CD4-positive, alpha-beta T cell treated with Interleukin-17A for 4 hours (primary cell): ENCODE measurements around the gene PDZD8.
"Not testable (repeated sequence)": the region's sequence is repeated elsewhere in the genome, so short reads cannot be mapped to it uniquely, and the experiment has no call there.

Experiments
- DNase-seq: peaks from one replicate; pipeline ENCODE4 v3.0.0-alpha.2; 2020; ENCODE audit warnings: mixed read lengths

Gene PDZD8

DNA sequence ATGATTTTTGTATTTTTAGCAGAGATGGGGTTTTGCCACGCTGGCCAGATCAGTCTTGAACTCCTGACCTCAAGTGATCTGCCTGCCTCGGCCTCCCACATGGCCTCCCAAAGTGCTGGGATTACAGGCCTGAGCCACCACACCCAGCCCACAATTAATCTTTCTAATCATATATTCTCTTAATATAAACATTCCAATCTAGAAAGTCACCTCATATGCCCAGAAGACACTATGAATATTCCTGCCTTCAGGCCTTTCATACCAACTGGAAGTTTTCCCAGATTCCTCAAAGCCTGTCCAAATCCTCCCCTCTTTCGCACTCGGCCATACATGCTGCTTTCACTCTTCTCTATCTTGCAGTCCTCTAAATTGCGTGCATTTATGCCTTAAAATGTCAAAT is 32.6 kb downstream of the PDZD8 start:
- no peak for DNase-seq

DNA sequence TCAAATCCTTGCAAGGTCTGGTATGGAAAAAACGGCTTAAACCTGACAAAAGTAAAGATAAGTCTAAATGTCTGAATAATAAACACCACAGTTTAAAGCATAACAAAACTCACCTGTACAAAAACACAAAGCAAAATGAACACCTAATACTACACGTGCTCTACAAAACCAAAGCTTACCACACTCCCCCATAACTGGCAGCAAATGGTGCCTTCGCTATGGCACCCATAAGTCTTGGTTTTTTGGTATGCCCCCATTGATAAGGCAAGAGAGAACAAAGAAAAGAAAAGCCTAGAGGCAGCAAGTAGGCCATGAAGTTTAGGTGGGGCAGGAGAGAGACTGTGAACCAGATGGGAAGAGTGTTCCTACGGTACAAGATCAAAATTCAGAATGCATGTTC is 34.2 kb downstream of the PDZD8 start:
- no peak for DNase-seq

DNA sequence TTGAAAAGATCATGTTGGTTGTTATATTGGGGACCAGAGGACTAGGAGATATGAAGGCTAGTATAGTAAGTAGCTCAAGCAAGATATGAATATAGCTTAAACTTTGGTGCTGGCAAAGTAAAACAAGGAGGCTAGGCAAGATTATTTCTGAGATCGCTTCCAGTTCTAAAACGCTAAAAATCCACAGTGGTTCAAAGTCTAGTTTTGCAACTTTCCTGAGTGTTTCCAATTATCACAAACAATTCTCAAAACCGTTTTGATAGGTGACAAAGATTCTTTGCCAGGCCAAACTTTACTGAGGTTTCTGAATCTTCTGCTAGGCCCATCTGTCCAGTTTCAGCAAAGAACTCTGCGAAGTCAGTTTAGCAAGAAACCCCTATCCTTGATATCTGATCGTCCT is 35.3 kb downstream of the PDZD8 start:
- DNase-seq: no peak

DNA sequence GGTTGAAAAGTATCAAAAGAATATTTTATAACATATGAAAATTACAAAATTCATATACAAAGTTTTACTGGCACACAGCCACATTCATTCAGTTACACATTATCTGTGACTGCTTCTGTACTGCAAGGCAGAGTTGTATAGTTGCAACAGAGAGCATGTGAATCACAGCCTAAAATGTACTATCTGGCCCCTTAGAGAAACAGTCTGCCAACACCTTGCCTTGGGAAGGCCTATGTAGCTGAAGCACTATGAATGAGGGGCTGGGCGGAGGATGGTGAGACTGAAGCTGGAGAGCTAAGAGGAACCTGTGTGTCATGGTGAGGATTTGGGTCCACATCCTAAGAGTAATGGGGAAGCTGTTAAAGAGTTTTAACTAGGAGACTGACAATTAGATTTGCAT is 35.7 kb downstream of the PDZD8 start:
- DNase-seq: no peak

DNA sequence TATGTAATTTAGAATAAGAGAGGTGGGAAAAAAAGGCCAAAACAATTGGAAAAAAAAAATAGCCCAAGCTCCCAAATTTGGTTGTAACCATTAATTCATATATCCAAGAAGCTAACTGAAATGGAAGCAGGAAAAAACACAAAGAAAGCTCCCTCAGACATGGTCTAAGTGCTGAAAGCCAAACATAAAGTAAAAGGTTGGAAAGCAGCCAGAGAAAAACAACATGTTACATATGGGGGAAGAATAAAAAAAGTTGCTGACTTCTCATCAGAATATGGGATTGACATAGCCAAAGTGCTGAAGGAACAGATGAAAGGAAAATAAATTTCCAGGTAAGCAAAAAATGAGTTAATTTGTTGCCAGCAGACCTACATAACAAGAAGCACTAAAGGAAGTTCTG is 40.3 kb downstream of the PDZD8 start:
- no peak for DNase-seq

DNA sequence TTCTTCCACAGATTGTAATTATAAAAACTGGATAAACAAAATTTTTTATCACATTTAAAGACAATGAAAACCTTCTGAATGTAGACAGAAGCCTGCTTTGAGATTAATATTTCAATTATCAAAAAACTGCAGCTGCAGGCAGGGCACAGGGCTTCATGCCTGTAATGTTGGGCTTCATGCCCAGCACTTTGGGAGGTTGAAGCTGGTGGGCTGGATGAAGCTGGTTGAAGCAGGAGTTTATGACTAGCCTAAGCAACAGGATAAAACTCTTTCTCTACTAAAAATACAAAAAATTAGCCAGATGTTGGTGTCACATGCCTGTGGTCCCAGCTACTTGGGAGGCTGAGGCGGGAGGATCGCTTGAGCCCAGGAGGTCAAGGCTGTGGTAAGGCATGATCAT is 41.2 kb downstream of the PDZD8 start:
- DNase-seq: no peak

DNA sequence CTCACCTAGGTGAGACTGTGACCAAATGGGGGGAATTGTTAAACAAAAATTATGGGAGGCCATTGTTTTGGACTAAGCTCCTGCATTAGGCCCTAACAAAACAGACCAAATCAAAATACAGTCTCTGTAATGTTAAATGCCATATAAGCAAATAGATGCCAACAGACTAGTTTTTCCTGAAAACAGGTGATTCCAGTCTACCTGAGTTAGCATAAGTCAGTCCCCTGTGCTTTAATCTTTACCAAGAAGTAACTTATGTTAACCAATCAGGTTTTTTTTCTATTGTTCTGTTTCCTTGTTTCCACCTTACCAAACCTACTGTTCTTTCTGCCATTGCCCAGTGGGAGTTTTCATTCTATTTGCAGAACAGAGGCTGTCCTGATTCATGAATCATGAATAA is 48.0 kb downstream of the PDZD8 start:
- DNase-seq: no peak

DNA sequence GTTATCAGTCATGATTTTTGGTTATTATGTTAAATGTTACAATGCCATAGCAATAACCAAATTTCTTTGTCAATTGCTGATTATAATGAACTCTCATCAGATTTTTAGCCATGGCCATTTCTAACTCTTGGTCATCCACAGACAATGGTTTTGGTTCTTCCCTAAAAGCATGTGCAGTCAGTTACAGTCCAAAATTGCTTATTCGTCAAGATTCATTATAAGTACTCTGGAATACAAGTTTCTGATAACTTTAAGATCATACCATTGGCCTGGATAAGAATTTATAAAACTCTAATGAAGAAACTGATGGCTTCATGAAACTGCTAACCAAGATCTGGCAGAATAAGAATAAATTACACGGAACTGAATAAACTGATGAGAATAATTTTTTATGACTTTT is 50.9 kb downstream of the PDZD8 start:
- DNase-seq: no peak

DNA sequence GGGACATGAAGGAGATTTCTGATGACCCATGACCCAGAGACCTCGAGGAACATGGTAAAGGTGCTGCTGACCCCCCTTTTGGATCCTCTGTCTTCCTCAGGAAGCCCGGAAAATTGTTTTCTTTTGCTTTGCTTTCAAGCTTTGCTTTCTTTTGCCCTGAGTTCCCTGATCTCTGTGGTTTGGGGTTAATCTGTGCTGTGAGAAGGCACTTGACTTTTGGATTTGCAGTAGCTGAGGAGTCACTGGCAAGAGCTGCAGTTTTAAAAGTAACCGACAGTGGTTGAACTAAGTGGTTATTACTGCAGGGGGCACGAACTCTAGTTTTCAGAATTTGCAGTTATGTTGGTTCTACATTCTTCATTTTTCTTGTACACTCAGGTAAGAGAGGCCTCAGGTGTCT is 53.0 kb downstream of the PDZD8 start:
- DNase-seq: no peak

DNA sequence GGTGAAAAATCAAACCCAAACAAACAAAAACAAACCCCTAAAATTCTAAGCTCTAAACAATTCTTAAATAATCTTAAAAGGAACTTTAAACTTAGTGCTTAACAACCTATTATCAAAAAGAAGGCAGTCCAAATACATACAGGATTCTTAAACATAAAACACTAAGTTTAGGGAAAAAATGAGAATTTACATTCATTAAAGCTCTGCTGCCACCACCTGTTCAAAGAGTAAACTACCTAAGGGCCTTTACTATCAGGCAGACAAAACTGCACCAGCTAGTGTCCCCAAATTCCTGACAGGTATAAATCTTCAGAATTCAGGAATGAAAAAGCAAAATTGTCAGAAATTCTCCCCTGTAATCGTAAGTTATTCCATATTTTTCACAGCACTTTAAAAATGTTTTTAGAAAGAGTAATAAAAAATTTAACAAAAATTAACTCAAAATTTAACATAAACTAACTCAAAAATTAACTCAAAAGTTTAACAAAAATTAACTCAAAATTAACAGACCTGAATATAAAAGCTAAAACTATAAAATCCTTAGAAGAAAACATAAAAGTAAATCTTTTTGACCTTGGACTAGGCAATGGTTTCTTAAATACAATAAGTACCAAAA is 55.1 kb downstream of the PDZD8 start:
- peak; percentile 9 for DNase-seq

DNA sequence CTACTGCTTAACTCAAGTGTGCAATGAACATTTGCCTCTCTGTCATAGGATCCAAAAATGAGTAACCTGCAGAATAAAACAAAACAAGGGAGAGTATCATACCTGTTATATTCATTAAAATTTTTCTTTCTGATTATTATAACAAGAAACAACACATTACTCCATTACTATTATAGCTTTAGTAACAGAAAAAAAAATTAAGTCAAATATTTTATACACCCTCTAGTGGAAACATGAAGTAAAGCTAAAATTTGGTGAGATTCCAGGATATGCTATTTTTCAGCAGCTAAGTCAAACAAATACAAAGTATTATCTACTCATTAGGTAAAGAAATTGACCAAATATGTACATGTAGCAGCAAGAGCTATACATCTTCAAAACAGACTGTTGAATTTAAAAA is 56.3 kb downstream of the PDZD8 start:
- no peak for DNase-seq

DNA sequence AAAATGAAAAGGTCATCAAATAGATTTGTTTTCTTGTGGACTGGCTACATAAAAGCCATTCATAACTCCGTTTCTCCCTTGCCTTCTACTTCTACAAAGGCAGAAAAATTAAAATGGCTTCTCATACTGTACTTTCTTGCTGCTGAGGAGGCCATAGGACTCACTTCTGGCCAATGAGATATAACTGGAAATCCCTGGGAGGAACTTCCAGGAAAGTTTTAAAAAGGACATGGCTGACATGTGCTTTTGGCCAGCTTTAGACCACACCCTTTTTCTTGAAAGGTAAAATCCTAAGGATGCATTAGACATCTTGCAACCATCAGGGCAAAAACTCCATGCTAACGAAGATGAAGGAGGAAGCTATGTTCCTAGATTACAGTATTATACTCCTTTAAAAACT is 58.5 kb downstream of the PDZD8 start:
- DNase-seq: no peak

DNA sequence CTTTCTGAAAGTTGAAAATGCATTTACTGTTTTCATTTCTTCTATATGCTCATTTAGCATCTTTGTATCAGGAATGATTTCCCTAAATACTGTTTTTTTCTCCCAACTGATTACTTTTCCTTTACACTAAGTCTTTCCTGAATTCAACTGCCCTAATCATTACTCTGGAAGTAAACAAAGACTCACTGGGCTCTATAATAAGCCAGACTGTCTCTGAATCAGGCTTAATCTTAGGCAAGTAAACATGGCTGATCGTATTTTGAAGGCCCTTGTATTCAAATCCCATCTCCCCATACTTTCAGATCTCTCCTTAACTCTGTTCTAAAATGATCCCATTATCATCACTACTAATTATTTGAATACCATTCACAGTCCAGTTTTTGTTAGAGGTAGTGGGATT is 61.6 kb downstream of the PDZD8 start:
- DNase-seq: no peak

DNA sequence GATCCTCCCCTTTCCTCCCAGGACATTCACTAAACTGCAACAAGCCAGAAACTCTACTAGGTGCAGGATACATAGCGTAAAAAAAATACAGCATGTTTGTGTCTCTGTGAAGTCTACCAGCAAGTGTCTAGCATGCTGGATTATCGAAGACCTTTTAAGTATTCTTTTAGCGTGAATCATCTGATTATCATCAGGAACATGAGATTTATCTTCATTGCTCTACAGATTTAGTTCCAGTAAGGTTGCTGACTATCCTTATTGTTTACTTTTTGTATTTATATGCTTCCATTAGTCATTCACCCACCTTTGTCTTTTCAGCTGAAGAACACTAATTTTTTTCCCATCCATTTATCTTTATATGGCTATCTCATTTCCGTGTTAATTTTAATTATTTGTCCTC is 62.8 kb downstream of the PDZD8 start:
- no peak for DNase-seq

DNA sequence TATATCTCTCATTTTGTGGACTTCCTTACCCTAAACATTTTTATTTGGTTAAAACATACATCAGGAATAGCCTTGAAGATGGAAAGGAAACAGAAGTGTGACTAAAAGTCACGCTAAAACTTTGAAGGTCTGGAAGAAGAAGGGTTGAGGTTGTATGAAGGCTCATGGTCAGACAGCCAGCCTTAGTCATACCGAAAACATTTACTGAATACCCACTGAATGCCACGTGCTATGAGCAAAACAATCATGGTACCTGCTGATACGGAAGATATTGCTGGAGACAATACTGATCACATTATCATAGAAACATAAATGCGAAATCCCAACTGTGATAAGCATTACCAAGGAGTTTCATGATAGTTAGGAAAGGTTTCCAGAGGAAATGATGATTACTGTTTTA is 64.0 kb downstream of the PDZD8 start:
- no peak for DNase-seq

DNA sequence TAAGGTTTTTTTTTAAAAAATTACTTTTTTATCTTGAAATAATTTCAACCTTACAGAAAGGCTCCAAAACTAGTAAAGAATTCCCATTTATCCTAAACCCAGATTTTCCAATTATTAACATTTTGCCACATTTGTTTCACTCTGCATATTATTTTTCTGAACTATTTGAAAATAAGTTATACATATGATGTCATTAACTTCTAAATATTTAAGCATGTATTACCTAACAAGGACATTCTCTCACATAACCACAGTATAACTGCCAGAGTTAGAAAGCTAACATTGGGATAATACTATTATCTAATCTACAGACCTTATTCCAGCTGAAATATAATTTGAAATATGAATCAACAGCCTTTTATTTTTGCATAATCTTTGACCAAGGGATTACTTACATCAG is 68.6 kb downstream of the PDZD8 start:
- no peak for DNase-seq

DNA sequence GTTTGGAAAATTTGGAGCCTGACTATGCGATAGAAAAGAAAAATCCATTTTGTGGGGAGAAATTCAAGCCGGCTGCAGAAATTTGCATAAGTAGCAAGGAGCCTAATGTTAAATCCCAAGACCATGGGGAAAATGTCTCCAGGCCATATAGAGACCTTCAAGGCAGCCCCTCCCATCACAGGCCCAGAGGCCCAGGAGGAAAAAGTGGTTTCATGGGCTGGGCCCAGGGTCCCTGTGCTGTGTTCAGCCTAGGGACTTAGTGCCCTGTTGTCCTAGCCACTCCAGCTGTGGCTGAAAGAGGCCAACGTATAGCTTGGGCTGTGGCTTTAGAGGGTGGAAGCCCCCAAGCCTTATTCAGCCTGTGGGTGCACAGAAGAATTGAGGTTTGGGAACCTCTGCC is 71.8 kb downstream of the PDZD8 start:
- not testable (repeated sequence) for DNase-seq

DNA sequence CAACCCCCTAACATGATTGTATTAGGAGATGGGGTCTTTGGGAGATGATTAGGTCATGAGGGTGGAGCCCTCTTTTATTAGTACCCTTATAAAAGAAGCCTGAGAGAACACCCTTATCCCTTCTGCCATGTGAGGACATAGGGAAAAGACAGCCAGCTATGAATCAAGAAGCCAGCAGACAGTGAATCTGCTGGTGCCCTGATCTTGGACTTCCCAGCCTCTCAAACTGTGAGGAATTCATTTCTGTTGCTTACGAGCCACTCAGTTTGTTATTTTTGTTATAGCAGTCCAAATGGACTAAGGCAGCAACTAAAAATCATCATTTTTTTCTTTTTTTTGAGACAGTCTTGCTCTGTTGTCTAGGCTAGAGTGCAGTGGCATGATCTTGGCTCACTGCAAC is 74.6 kb downstream of the PDZD8 start:
- no peak for DNase-seq

DNA sequence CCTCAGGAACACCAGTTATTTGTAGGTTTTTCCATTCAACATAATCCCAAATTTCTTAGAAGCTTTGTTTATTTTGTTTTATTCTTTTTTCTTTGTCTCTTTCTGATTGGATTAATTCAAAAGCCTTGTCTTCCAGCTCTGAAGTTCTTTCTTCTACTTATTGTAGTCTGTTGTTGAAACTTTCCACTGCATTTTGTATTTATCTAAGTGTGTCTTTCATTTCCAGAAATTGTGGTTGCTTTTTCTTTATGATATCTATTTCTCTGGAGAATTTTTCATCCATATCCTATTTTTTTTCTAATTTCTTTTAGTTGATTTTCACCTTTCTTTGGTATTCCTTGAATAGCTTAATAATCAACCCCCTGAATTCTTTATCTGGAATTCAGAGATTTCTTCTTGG is 75.8 kb downstream of the PDZD8 start:
- DNase-seq: no peak

DNA sequence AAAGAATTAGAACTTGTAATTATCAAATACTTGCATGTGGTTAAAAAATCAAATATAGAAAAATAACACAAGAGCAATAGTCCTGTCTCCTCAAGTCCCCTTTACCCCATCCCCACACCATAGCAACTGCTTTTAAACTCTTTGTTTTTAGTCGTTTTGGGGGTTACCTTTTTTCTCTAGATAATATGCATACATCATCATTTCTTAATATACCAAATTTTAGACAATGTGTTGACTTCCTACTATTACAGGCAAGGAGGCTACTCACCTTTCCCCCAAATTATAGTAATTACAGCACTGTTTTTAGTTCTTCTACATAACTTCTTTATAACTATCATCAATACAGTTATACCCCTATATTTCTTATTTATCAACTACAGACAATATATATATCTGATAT is 77.0 kb downstream of the PDZD8 start:
- no peak for DNase-seq

DNA sequence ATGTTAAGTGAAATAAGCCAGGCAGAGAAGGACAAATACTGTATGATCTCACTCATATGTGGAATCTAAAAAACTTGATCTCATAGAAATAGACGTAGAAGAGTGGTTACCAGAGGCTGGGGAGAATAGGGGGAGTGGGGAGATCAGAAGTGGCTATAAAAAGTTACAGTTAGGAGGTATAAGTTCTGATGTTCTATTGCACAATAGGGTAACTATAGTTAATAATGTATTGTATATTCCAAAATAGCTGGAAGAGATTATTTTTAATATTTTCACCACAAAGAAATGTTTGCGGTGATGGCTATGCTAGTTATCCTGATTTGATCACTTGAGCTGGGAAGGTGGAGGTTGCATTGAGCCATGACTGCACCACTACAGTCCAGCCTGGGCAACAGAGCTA is 80.5 kb downstream of the PDZD8 start:
- DNase-seq: no peak

DNA sequence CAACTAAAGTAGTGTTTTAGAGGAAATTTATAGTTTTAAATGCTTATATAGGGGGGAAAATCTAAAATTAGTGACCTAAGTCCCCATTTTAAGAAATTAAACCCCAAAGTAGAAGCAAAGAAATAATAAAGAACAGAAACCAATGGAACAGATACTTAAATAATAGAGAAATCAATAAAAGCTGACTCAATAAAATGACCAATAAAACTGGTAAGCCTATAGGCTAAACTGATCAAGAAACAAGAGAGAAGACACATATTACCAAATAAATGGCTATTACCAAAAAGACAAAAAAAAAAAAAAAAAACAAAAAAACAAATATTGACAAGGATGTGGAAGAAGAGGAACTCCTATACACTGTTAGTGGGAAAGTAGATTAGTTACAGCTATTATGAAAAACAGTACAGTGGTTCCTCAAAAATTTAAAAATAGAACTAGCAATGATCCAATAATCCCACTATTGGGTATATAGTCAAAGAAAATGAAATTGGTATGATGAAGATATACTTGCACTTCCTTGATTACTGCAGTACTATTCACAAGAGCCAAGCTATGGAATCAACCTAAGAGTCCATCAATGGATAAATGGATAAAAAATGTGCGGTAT is 81.1 kb downstream of the PDZD8 start:
- DNase-seq: no peak

DNA sequence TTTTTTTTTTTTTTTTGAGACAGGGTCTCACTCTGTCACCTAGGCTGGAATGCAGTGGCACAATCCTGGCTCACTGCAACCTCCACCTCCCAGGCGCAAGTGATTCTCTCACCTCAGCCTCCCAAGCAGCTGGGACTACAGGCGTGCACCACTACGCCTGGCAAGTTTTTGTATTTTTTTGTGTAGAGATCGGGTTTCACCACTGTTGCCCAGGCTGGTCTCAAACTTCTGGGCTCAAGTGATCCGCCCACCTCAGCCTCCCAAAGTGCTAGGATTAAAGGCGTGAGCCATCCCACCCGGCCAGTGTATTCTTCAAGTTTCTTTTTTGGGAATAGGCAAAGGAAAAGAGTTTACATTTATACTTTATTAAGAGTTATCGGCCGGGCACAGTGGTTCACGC is 84.4 kb downstream of the PDZD8 start:
- not testable (repeated sequence) for DNase-seq

DNA sequence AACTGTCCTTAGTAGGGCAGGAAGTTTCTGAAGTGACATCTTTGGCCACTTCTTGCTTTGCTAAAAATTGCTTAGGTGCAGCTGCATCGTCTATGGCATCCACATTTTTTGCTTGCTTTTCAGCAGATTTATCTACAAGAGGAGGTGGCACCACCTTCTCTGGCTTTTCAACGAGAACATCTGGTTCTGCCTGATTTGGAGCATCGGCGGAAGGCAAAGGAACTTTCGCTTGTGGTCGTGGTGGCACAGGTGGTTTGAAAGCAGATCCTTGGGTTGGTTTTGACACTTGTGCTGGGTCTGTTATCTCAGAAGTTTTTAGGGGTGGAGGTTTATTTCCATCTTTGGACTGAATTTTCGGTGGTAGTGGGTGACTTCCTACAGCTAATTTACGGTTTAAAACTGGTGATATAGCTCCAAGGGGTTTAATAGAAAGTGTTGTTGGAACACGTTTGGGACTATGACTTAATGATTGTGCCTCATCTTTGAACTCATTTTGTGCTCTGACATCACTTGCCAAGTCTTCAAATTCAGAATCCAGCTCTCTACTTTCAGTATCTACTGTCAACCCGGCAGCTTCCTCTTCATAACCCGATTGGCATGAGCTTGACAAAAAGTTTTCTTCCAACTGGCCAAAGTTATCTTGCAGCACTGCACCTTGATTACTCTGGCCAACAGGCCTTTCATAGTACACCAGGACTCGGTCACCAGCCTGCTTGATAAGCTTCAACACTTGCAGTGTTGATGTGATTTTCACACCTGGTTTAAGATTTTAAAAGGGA is 90.3 kb downstream of the PDZD8 start:
- no peak for DNase-seq

DNA sequence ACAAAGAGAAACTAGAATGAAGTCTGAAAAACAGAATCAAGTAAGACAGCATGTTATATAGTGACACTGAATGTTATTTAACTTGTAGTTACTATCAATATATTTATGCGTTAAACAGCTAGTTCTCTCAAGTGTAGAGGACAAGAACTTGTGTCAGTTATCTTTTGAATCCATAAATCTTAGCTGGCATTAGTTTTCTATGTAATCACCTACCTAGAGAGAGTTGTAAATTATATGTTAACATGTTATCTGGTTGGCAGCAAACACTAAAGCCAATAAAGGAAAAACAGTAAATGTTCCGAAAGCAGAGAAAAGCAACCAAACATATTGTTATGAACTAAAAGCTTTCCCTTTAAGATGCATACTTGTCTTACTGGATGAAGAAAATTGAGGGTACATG is 97.6 kb downstream of the PDZD8 start:
- no peak for DNase-seq
